HG03025 (cell line): ENCODE measurements around the gene ATG14.
"Not testable (repeated sequence)": the region's sequence is repeated elsewhere in the genome, so short reads cannot be mapped to it uniquely, and the experiment has no call there.

Experiments used
- ATAC-seq: cut with Tn5 transposase; IDR thresholded peaks from one replicate; pipeline ENCODE4 v1.9.1; 2021; ENCODE audit warnings: mild to moderate bottlenecking, moderate library complexity; ENCODE audit not compliant: unreplicated experiment, low FRiP score

Gene ATG14

GRCh38 chr14:55434805-55435174 is 23.2 kb upstream of the ATG14 start:
- no peak for ATAC-seq

- ATAC-seq: no peak
These were observed 22.5 kb upstream of the ATG14 start for GRCh38 chr14:55433880-55434804.

GRCh38 chr14:55432628-55433027 is 21.0 kb upstream of the ATG14 start:
- no peak for ATAC-seq

GRCh38 chr14:55430024-55430690 is 18.5 kb upstream of the ATG14 start:
- ATAC-seq: no peak

- no peak for ATAC-seq
These were observed 15.8 kb upstream of the ATG14 start for GRCh38 chr14:55427439-55427838.

GRCh38 chr14:55426891-55427290 is 15.3 kb upstream of the ATG14 start:
- no peak for ATAC-seq

- ATAC-seq: no peak
These were observed 13.5 kb upstream of the ATG14 start for GRCh38 chr14:55425091-55425490.

GRCh38 chr14:55423969-55424368 is 12.3 kb upstream of the ATG14 start:
- ATAC-seq: no peak

GRCh38 chr14:55422338-55422737 is 10.7 kb upstream of the ATG14 start:
- not testable (repeated sequence) for ATAC-seq

GRCh38 chr14:55419663-55420062 is 8.0 kb upstream of the ATG14 start:
- ATAC-seq: no peak

- no peak for ATAC-seq
These were observed 6.8 kb upstream of the ATG14 start for GRCh38 chr14:55418411-55418810.

GRCh38 chr14:55417955-55418354 is 6.3 kb upstream of the ATG14 start:
- ATAC-seq: no peak

- ATAC-seq: no peak
These were observed 5.2 kb upstream of the ATG14 start for GRCh38 chr14:55416866-55417265.

GRCh38 chr14:55414551-55414950 is 2.9 kb upstream of the ATG14 start:
- ATAC-seq: no peak

GRCh38 chr14:55412676-55413075 is 1.0 kb upstream of the ATG14 start:
- no peak for ATAC-seq

- ATAC-seq: no peak
These were observed 754 bp downstream of the ATG14 start for GRCh38 chr14:55410876-55411275.

GRCh38 chr14:55404173-55404854 is 7.3 kb downstream of the ATG14 start:
- no peak for ATAC-seq

GRCh38 chr14:55401751-55402150 is 9.9 kb downstream of the ATG14 start:
- ATAC-seq: no peak

- ATAC-seq: no peak
These were observed 11.8 kb downstream of the ATG14 start for GRCh38 chr14:55399852-55400251.

GRCh38 chr14:55399183-55399582 is 12.4 kb downstream of the ATG14 start:
- ATAC-seq: no peak

- no peak for ATAC-seq
These were observed 13.0 kb downstream of the ATG14 start for GRCh38 chr14:55398679-55399078.
